ENCODE measurements around the gene SLC7A4. TPM values are rescaled to one million over a fixed set of nuclear protein-coding genes. Genes with fewer than 3 reads are reported as not detected.

Gene SLC7A4
- total and polyA plus RNA-seq, 2 of the 8 experiments (the other 6 are each of a cell fraction or from before 2014, with no cell fraction given), result 0.92 TPM; not detected in 1

GRCh38 chr22:21078916-21079315 is 46.6 kb upstream of the SLC7A4 start (continued):
- no peak for TF ChIP-seq CBX8 (IDR thresholded peaks at IDR 0.05; ENCODE audit: borderline replicate concordance, low read depth, low read length)
- TF ChIP-seq POU5F1 (IDR thresholded peaks at IDR 0.05; ENCODE audit: low read depth, low read length), result no peak
- no peak for TF ChIP-seq POLR2AphosphoS5 (IDR thresholded peaks at IDR 0.05; ENCODE audit: low read depth, low read length)
- TF ChIP-seq SUZ12 (IDR thresholded peaks at IDR 0.05; ENCODE audit: low read length), result no peak
- TF ChIP-seq POLR2A (IDR thresholded peaks at IDR 0.05; ENCODE audit: control extremely low read depth in 1 of 2, low read depth in 2 of 2, low read length in 2 of 2), result no peak

Data from H1 (cell line).